Adrenal gland (tissue), 12 donors: Measurements from ENCODE around the gene ZYX. TPM values are rescaled to one million over a fixed set of nuclear protein-coding genes. Genes with fewer than 3 reads are reported as not detected.

ENCODE experiments used
- DNase-seq, 7 donors: peaks; one replicate each; pipeline ENCODE4 v3.0.0-alpha.2; 2019 to 2020
- H3K27ac ChIP-seq, 5 donors: fragments of 200-600 bp; sonication (generic) in 4 of 5; 1 replicate in 3 of 5; 2 replicates in 2 of 5; pipeline versions ENCODE4 v1.5.1 to v1.8.0; 2016 to 2020; ENCODE audit warnings: mild to moderate bottlenecking in 1 of 5
- H3K27me3 ChIP-seq: fragments of 200-600 bp; 2 replicates; pipeline ENCODE4 v1.8.0; 2021
- H3K36me3 ChIP-seq, 2 donors: fragments of 200-600 bp; replicated peaks in 1 of 2; 1 replicate in 1 of 2; 2 replicates in 1 of 2; pipeline versions ENCODE4 v1.5.1 to v1.8.0; 2018 to 2022
- H3K4me1 ChIP-seq, 2 donors: fragments of 200-600 bp; replicated peaks in 1 of 2; 1 replicate in 1 of 2; 2 replicates in 1 of 2; pipeline versions ENCODE4 v1.5.1 to v1.8.0; 2018 to 2021
- H3K4me3 ChIP-seq, 4 donors: fragments of 200-600 bp; sonication (generic) in 3 of 4; one replicate each; pipeline ENCODE4 v1.5.1; 2016 to 2018
- H3K9me3 ChIP-seq, 3 donors: fragments of 200-600 bp; sonication (generic) in 1 of 3; replicated peaks in 1 of 3; 1 replicate in 2 of 3; 2 replicates in 1 of 3; pipeline versions ENCODE4 v1.5.1 to v1.8.0; 2016 to 2021
- CTCF ChIP-seq, 6 experiments: fragments of 450-650 bp in 4 of 6; fragments of 200-600 bp in 2 of 6; sonication (generic) in 1 of 6; IDR thresholded peaks; 1 replicate in 5 of 6; 2 replicates in 1 of 6; pipeline versions ENCODE4 v1.5.1 to v1.8.0; 2016 to 2021; ENCODE audit warnings: antibody characterized with exemption in 6 of 6, mild to moderate bottlenecking in 2 of 6, moderate library complexity in 1 of 6
- POLR2A ChIP-seq, 2 donors: fragments of 450-650 bp; IDR thresholded peaks; one replicate each; pipeline ENCODE4 v1.6.1; 2017; ENCODE audit warnings: antibody characterized with exemption in 2 of 2, mild to moderate bottlenecking in 2 of 2, moderate library complexity in 1 of 2
- WGBS, 4 donors: extraction: QIAGEN DNeasy Blood & Tissue Kit in 2 of 4; methylation state at CpG; one replicate each; pipeline versions ENCODE4 v1.1.5 to v1.1.7; 2013 to 2017; 5-methylcytosine and 5-hydroxymethylcytosine counted together
- intact Hi-C, 2 donors: fragments of 100-400 bp; cut with DNase I; formaldehyde crosslinking; loops; one replicate each; pipeline versions ENCODE4 v1.14.1 to v1.15.0; 2022 to 2023
- polyA plus RNA-seq, 3 donors: library from polyadenylated mRNA; stranded (reverse); fragments of 200-250 nt in 2 of 3; fragments of 350-450 nt in 1 of 3; fragmentation: Illumina TruSeq in 1 of 3; extraction: RNeasy Lipid Tissue Mini Kit (QIAGEN cat#74804) in 1 of 3; gene quantifications; one replicate each; pipeline ENCODE4 v1.2.3, GENCODE V29; 2013 to 2014
- total RNA-seq, 9 donors: library from RNA; depleted of rRNA in 4 of 9; stranded (reverse); fragments of >200 nt in 4 of 9; fragments of 120-200 nt in 1 of 9; fragmentation: NEBNext Ultra II Directional in 1 of 9; extraction: Animal tissue kit (Norgen Biotek cat#: 25700) in 1 of 9; gene quantifications; one replicate each; pipeline versions ENCODE4 v1.1.0 to v1.2.4, GENCODE V29; 2013 to 2023
- donor health status: healthy with polysubstance abuse.
- donor health status: Bipolar disorder and iron deficiency.
- donor health status: DM: yes; HTN: yes; CAD: no.
- donor health status: DM: no; HTN: no; CAD: no.
- donor health status: DM: no; HTN: no; CAD: no.
- donor health status: DM: yes; HTN: yes; CAD: no.

ZYX gene
- total and polyA plus RNA-seq, 12 donors = 5.0 to 152 (median 77.1) TPM

GRCh38 chr7:143369678-143370651 lies 11.2 kb upstream of the ZYX start:
- 70 to 83% (median 81%) methylated on average over 12 of the region's 12 CpGs for WGBS, 4 donors
- Histone ChIP-seq H3K9me3 (no peaks in the 10 kb centered on the region), H3K36me3 (no peaks in the 10 kb centered on the region), H3K27ac (no peak overlapping the region), H3K27me3 (no peaks in the 10 kb centered on the region), H3K4me3 (no peak overlapping the region), H3K4me1 (no peaks in the 10 kb centered on the region)
- DNase-seq = no peak
- TF ChIP-seq CTCF (IDR thresholded peaks at IDR 0.05) (no peak), POLR2A (IDR thresholded peaks at IDR 0.05) (no peak)
- intact Hi-C loops = no loop called here

- no peak overlapping the region for H3K4me3 ChIP-seq
- TF ChIP-seq CTCF (IDR thresholded peaks at IDR 0.05) = no peak
- TF ChIP-seq POLR2A (IDR thresholded peaks at IDR 0.05) = no peak
- H3K4me1 ChIP-seq = no peaks in the 10 kb centered on the region
- no peaks in the 10 kb centered on the region for H3K9me3 ChIP-seq
- H3K36me3 ChIP-seq = no peaks in the 10 kb centered on the region
- no peaks in the 10 kb centered on the region for H3K27me3 ChIP-seq
- intact Hi-C loops = no loop called here
- H3K27ac ChIP-seq = no peak overlapping the region
- peak; percentile 42 to 74 (median 51) for DNase-seq
- WGBS, 4 donors = 53 to 62% (median 58%) methylated on average over 4 of the region's 4 CpGs
Observed at GRCh38 chr7:143372070-143372469, 9.1 kb upstream of the ZYX start.

GRCh38 chr7:143373255-143373794 lies 7.8 kb upstream of the ZYX start:
- intact Hi-C loops = no loop called here
- H3K4me1 ChIP-seq = no peaks in the 10 kb centered on the region
- H3K36me3 ChIP-seq = no peaks in the 10 kb centered on the region
- 76 to 81% (median 78%) methylated on average over 4 of the region's 4 CpGs for WGBS, 4 donors
- H3K4me3 ChIP-seq = no peak overlapping the region
- DNase-seq = no peak
- no peaks in the 10 kb centered on the region for H3K9me3 ChIP-seq
- no peaks in the 10 kb centered on the region for H3K27me3 ChIP-seq
- TF ChIP-seq POLR2A (IDR thresholded peaks at IDR 0.05) (no peak), CTCF (IDR thresholded peaks at IDR 0.05) (no peak)
- H3K27ac ChIP-seq = no peak overlapping the region

GRCh38 chr7:143374561-143374960 lies 6.6 kb upstream of the ZYX start:
- peak overlapping the region in 1 of 5 donors; percentile 62 for H3K27ac ChIP-seq
- no peaks in the 10 kb centered on the region for H3K27me3 ChIP-seq
- TF ChIP-seq POLR2A (IDR thresholded peaks at IDR 0.05) (no peak), CTCF (IDR thresholded peaks at IDR 0.05) (no peak)
- no peaks in the 10 kb centered on the region for H3K9me3 ChIP-seq
- WGBS, 4 donors = 73 to 83% (median 81%) methylated on average over 5 of the region's 5 CpGs
- intact Hi-C loops = no loop called here
- H3K4me1 ChIP-seq = peaks cover 2 to 3% of the 10 kb centered on the region in 2 donors
- no peak overlapping the region for H3K4me3 ChIP-seq
- DNase-seq = no peak
- H3K36me3 ChIP-seq = no peaks in the 10 kb centered on the region
